ENCODE results near the gene LSM10. TPM values are rescaled to one million over a fixed set of nuclear protein-coding genes. Genes with fewer than 3 reads are reported as not detected.

LSM10 gene
- 22.7 TPM for total RNA-seq

- peak; percentile 90 for ATAC-seq
Observed at GRCh38 chr1:36397378-36398230, at the start of gene LSM10. Gene LSM10 (minus strand): TSS chr1:36397908. CDS start chr1:36394129, 3,779 bp downstream.

DNA sequence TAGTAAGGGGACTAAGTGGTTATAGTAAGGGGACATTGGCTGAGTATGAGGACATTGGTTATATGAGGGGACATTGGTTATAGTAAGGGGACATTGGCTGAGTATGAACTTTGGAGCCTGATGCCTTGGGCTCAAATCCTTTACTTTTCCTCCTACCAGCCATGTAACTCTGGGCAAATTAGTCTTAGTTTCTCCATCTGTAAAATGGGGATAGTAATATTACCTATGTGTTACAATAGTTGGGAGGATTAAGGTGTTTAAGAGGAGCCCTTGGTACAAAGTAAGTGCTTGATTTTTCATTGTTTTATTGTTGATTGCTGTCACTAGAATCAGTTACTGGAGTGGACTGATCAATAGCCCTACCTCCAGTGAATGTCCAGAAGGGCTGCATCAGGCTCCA, 49.7 kb upstream of the LSM10 start:
- ATAC-seq: no peak

GRCh38 chr1:36446746-36447145, 49.0 kb upstream of the LSM10 start:
- ATAC-seq: no peak

- ATAC-seq: no peak
Observed at GRCh38 chr1:36446271-36446670, 48.6 kb upstream of the LSM10 start.

DNA sequence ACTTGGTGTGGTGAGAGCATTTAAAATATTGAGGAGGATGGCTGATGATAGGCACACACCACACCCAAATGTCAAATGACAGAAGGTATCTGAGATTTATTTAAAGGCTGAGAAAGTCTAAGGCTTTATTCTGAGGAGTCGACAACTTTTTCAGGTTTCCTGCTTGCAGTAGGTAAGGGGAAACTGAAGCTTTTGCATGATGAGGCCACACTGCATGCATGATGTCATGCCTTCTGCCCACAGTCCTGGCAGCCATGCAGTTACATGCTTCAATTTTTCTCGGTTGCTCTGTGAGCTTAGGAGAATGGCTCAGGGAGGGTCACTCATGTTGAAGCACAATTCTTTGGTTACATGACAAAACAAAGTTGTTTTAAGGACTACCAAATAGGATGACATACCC, 45.6 kb upstream of the LSM10 start:
- no peak for ATAC-seq

- no peak for ATAC-seq
Observed at GRCh38 chr1:36442337-36442736, 44.6 kb upstream of the LSM10 start.

DNA sequence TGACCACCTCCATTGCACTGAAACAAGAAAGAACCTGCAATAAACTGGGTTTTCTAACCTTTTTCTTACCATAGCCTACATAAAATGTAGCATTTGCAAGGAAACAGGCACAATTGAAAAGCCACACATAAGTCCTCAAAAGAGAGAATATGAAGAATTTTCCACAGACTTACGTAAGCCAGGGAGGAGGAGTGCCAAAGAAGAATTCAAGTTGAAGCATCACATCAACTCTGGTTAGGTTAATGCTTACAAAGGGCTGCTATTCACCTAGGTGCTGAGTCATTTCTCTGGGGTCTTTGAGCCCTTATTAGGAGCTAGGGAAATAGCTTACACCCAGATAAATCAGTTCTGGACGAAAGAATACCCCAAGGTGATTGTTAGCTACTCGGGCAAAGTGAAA, 42.9 kb upstream of the LSM10 start:
- no peak for ATAC-seq

- ATAC-seq: no peak
Observed at GRCh38 chr1:36440044-36440443, 42.3 kb upstream of the LSM10 start.

DNA sequence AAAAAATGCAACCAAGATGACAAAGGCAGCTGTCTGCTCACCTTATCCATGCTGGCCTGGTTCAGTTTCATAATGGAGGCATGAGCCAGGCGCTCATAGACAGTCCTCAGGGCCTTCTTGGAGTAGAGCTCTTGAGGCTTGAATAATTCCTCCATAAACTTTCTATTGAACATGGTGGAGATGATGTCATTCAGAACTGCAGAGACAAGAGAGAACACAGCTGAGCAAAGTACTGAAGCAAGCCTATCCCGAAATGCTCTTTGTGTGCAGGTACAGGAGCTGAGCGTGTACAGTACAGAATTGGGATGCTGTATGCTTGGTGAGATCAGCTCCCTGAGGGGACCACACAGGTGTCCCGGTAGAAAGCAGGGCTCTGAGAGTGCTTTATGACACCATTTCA, 41.0 kb upstream of the LSM10 start:
- ATAC-seq: peak; percentile 14

DNA sequence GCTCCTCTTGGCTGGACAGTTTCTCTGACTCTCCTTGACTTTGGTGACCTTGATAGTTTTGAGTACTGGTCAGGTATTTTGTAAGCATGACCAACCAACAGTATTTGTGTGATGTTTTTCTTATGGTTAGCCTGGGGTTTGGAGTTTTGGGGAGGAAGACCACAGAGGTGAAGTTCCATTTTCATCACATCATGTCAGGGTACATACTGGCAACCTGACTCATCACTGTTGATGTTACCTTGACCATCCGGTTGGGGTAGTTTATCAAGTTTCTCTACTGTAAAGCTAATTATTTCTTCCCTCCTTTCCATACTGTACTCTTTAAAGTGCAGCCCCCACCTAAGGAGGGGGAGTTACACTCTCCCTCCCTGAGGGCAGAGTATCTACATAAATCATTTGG, 39.1 kb upstream of the LSM10 start:
- ATAC-seq: peak; percentile 94

DNA sequence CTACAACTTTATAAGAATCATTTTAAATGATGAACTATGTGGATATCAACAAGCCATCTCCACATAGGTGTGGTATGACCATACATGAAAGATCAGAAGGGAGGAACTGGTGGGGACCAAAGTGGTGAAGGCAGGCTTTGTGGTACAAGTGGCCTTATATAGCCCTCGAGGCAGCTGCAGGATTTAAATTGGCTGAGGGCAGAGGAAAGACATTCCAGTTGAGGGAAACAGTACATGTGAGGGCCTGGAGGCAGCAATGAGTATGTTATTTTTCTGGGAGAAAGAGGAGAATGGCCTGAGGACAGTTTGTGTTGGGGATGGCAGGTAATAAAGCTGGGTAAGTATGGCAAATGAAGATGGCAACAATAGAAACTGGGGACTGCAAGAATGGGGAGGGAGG, 35.4 kb upstream of the LSM10 start:
- ATAC-seq: no peak

DNA sequence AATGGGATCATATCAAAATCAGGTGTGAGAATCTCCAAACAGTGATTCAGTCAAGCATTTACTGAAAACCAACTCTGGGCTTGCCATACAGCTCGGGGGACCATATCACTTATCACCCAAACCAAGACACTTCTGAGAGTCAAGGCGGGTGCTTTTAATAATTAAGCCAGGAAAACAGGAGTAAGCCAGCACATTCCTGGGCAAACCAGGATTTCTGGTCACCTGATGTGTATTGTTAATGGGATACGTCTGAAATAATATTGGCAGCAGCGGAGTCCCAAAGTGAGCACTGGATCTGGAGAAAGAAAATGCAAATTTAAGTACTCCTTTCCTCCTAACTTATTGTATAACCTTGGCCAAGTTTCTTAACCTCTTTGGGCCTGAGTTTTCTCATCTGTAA, 34.9 kb upstream of the LSM10 start:
- ATAC-seq: no peak

- ATAC-seq: peak; percentile 77
Observed at GRCh38 chr1:36425791-36426190, 28.1 kb upstream of the LSM10 start.

DNA sequence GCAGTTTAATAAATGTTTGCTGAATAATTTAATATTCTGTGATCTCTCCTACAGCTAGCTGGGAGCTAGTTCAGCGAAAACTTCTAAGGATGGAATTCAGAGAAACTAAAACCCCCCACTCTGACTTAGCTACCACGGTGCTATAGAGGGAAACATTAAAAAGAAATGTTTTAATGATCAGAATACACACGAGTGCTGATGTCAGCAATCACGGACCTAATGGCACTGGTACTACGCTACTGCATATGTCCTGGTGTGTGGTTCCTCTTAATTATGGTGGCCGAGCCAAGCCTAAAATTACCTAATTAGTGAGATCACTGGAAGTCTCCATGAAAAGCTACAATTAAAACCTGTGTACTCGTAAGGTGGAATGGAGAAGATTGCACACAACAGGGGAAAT, 23.9 kb upstream of the LSM10 start:
- no peak for ATAC-seq

- peak; percentile 95 for ATAC-seq
Observed at GRCh38 chr1:36420836-36421317, 23.2 kb upstream of the LSM10 start.

DNA sequence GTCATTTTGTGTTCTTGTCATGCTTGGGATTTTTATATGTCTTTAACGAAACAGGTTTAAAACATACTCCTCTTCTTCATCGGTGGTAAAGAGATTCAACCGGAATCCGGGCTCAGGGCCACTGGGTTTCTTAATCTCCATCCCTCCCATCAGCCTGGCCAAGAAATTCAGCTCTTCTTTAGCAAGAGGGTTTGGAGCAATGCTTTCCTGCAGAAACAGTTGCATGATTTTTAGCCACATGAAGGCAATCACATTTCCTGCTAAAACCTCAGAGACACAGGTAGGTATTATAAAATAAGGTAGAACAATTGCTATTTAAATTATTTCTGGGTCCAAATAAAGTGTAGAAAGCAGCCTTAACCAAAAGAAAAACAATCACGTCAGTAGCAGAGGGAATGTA, 22.7 kb upstream of the LSM10 start:
- no peak for ATAC-seq

- no peak for ATAC-seq
Observed at GRCh38 chr1:36419569-36419968, 21.9 kb upstream of the LSM10 start.

- ATAC-seq: no peak
Observed at GRCh38 chr1:36419140-36419539, 21.4 kb upstream of the LSM10 start.

DNA sequence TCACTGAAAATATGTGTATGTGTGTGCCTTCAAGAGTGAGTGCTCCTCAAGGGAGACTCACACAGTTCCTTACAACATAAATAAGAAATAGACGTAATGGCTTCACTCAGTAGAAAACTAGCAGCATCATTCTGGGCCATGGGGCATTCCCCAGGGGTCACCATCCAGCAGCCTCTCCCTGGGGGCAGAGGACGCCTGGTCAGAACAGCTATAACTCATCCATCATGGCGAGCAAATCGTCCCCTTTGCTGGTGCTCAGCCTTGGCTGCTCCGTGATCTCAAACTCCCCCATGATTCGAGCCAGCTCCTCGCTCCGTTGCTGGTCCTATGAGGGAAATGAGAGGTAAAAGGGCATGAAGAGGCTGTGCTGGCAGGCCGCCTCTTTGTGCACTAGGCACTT, 20.2 kb upstream of the LSM10 start:
- ATAC-seq: no peak

GRCh38 chr1:36415661-36416326, 18.1 kb upstream of the LSM10 start:
- no peak for ATAC-seq

DNA sequence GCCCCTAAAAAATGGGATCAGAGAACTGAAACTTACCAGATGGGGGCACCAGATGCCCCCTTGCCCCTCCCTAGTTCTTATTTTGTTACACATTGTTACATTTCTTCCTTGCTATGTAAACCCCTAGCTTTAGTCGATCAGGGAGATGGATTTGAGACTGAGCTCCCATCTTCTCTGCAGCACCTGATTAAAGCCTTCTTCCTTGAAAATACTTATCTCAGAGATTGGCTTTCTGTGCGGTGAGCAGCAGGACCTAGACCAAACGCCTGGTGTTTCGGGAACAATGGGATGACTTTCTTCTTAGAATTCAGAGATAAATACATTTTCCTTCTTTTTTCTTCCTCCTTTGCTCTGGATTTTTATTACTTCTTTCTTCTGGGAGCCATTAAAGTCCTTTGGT, 16.7 kb upstream of the LSM10 start:
- ATAC-seq: no peak

DNA sequence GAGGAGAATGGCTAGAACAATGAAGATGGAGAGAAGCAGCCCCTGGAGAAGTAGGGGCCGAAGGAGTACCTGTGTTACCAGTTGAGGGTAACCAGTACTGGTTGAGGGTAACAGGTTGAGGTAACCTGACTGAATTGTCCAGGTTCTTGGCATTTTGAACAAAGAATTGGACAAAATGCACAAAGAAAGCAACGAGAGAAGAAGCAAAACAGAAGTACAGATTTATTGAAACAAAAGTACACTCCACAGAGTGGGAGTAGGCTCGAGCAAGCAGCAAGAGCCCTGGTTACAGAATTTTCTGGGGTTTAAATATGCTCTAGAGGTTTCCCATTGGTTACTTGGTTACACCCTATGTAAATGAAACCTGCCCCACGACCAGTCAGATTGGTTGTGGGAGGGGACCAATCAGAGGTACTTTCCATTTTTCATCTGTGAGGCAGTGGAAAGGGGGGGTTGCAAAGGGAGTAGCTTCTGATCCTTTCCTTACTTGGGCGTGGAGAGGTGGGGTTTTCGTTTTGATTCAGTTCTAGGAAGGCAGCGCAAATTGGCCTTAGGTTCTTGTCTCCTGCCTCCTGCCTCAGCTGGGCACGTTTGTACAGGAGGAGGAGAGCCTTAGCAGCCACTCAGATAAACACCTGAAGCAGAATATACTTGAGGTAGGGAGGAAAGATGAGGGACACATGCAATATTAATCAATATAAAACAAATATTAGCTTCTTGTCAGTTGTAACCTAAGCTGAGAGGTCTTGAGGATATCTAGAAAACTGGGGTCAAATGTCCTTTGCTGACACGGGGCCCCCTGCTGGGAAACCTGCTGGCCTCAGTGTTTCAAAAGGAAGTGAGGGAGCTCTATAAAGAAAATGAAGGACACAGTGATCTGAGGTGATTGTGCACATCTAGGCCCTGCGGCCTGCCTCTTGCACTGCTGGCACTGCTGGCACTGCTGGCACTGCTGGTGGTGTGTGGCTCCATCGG, 14.3 kb upstream of the LSM10 start:
- ATAC-seq: peak; percentile 88

DNA sequence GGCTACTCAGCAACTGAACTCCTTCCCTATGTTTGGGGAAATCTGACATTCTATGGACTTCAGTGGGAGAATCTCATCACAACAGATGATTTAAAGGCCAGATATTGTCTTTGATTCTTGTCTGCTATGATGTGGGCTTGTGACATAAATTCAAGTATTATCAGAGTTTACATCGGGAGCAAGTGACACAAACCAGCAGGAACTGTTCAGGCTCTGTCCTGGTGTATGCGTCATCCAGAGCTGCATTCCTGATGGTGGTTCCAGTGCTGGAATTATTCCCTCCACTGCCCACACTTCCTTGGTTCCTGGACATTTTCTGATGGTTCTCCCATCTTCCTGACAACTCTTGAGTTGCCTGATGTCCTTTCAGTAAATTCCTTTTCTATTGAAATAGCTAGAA, 10.8 kb upstream of the LSM10 start:
- ATAC-seq: no peak
